ENCODE data around the gene SERGEF.

Gene SERGEF

GRCh38 chr11:17923217-17923616 lies 89.6 kb downstream of the SERGEF start:
- H2AFZ ChIP-seq (ENCODE audit: low read length) = no peak overlapping the region
- no peak overlapping the region for H3K9ac ChIP-seq (ENCODE audit: low read length)
- no peak overlapping the region for H3K27ac ChIP-seq (ENCODE audit: low read length)
- no peak for DNase-seq
- peaks cover 10% of the 10 kb centered on the region for H3K4me1 ChIP-seq (ENCODE audit: low read length)
- no peaks in the 10 kb centered on the region for H3F3A ChIP-seq (ENCODE audit: insufficient read depth, low read length)
- no peaks in the 10 kb centered on the region for H3K79me2 ChIP-seq (ENCODE audit: low read length)
- H3K9me3 ChIP-seq (replicated peaks; ENCODE audit: insufficient read depth, low read length) = no peaks in the 10 kb centered on the region
- TF ChIP-seq CTCF (IDR thresholded peaks at IDR 0.05; ENCODE audit: low read length) (no peak), EZH2phosphoT487 (IDR thresholded peaks at IDR 0.05; ENCODE audit: low read length) (no peak), EZH2 (optimal IDR thresholded peaks at IDR 0.05; ENCODE audit: low read depth, low read length) (no peak)
- no peaks in the 10 kb centered on the region for H3K9me2 ChIP-seq (replicated peaks; ENCODE audit: insufficient read depth, low read length)
- no peaks in the 10 kb centered on the region for H3K36me3 ChIP-seq (replicated peaks; ENCODE audit: insufficient read depth, low read length)
- H3K4me2 ChIP-seq (ENCODE audit: low read depth, low read length) = no peak overlapping the region
- H3K27me3 ChIP-seq (replicated peaks; ENCODE audit: insufficient read depth, low read length) = no peaks in the 10 kb centered on the region
- H4K20me1 ChIP-seq (ENCODE audit: insufficient read depth, low read length) = no peaks in the 10 kb centered on the region
- no peak overlapping the region for H3K4me3 ChIP-seq (ENCODE audit: low read length)

GRCh38 chr11:17922416-17922788 lies 90.4 kb downstream of the SERGEF start:
- no peak overlapping the region for H3K4me2 ChIP-seq (ENCODE audit: low read depth, low read length)
- no peaks in the 10 kb centered on the region for H3K9me3 ChIP-seq (replicated peaks; ENCODE audit: insufficient read depth, low read length)
- TF ChIP-seq CTCF (IDR thresholded peaks at IDR 0.05; ENCODE audit: low read length) (no peak), EZH2phosphoT487 (IDR thresholded peaks at IDR 0.05; ENCODE audit: low read length) (no peak), EZH2 (optimal IDR thresholded peaks at IDR 0.05; ENCODE audit: low read depth, low read length) (no peak)
- no peaks in the 10 kb centered on the region for H3K9me2 ChIP-seq (replicated peaks; ENCODE audit: insufficient read depth, low read length)
- H3K9ac ChIP-seq (ENCODE audit: low read length) = no peak overlapping the region
- no peak overlapping the region for H3K4me3 ChIP-seq (ENCODE audit: low read length)
- H3K27me3 ChIP-seq (replicated peaks; ENCODE audit: insufficient read depth, low read length) = no peaks in the 10 kb centered on the region
- H3K4me1 ChIP-seq (ENCODE audit: low read length) = peaks cover 10% of the 10 kb centered on the region
- H3K79me2 ChIP-seq (ENCODE audit: low read length) = no peaks in the 10 kb centered on the region
- no peaks in the 10 kb centered on the region for H3K36me3 ChIP-seq (replicated peaks; ENCODE audit: insufficient read depth, low read length)
- no peak overlapping the region for H3K27ac ChIP-seq (ENCODE audit: low read length)
- no peak overlapping the region for H2AFZ ChIP-seq (ENCODE audit: low read length)
- no peaks in the 10 kb centered on the region for H3F3A ChIP-seq (ENCODE audit: insufficient read depth, low read length)
- H4K20me1 ChIP-seq (ENCODE audit: insufficient read depth, low read length) = no peaks in the 10 kb centered on the region
- DNase-seq = no peak

GRCh38 chr11:17921659-17922415 lies 91.0 kb downstream of the SERGEF start:
- H4K20me1 ChIP-seq (ENCODE audit: insufficient read depth, low read length) = no peaks in the 10 kb centered on the region
- no peak for DNase-seq
- H3K27me3 ChIP-seq (replicated peaks; ENCODE audit: insufficient read depth, low read length) = no peaks in the 10 kb centered on the region
- no peaks in the 10 kb centered on the region for H3K79me2 ChIP-seq (ENCODE audit: low read length)
- no peaks in the 10 kb centered on the region for H3K9me2 ChIP-seq (replicated peaks; ENCODE audit: insufficient read depth, low read length)
- H3K36me3 ChIP-seq (replicated peaks; ENCODE audit: insufficient read depth, low read length) = no peaks in the 10 kb centered on the region
- H3K27ac ChIP-seq (ENCODE audit: low read length) = no peak overlapping the region
- no peak overlapping the region for H2AFZ ChIP-seq (ENCODE audit: low read length)
- H3K4me3 ChIP-seq (ENCODE audit: low read length) = no peak overlapping the region
- peaks cover 10% of the 10 kb centered on the region for H3K4me1 ChIP-seq (ENCODE audit: low read length)
- no peaks in the 10 kb centered on the region for H3F3A ChIP-seq (ENCODE audit: insufficient read depth, low read length)
- no peak overlapping the region for H3K9ac ChIP-seq (ENCODE audit: low read length)
- no peak for TF ChIP-seq EZH2phosphoT487 (IDR thresholded peaks at IDR 0.05; ENCODE audit: low read length)
- no peak for TF ChIP-seq CTCF (IDR thresholded peaks at IDR 0.05; ENCODE audit: low read length)
- TF ChIP-seq EZH2 (optimal IDR thresholded peaks at IDR 0.05; ENCODE audit: low read depth, low read length) = no peak
- H3K9me3 ChIP-seq (replicated peaks; ENCODE audit: insufficient read depth, low read length) = no peaks in the 10 kb centered on the region
- H3K4me2 ChIP-seq (ENCODE audit: low read depth, low read length) = no peak overlapping the region
